Measurements from ENCODE around the gene GLB1L3.

- no peak for TF ChIP-seq CTCF (IDR thresholded peaks at IDR 0.05)
- TF ChIP-seq POLR2A (IDR thresholded peaks at IDR 0.05), result no peak
Measured at GRCh38 chr11:134270250-134270714, 5.9 kb upstream of the GLB1L3 start.
